ENCODE measurements around the gene ACLY. TPM values are rescaled to one million over a fixed set of nuclear protein-coding genes. Genes with fewer than 3 reads are reported as not detected.

Gene ACLY
- total RNA-seq, 2 experiments from 2014 or later, result 102 to 222 TPM

DNA sequence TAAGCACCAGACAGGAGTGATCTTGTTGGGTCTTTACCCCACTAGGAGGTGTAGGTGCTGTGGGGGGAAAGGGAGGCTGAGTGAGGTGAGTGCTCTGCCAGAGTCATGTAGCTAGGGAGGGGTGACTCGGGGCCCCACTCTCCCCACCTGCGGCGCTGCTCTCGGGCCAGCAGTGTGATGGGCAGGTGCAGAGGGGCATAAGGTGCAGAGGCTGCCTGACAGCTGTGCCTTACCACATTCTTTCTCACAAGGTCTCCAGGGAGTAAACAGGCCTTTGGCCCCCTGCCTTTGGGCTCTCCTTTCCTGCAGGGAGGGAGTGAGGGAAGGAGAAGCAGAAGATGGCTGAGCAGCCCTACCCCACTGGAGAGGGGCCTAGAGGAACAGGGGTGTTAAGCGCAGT, 43.4 kb upstream of the ACLY start:
- no peaks in the 10 kb centered on the region for H3K9me3 ChIP-seq (ENCODE audit: low read length)
- no peaks in the 10 kb centered on the region for H3K9me2 ChIP-seq (ENCODE audit: insufficient read depth, low read length)
- no peak overlapping the region for H2AFZ ChIP-seq (ENCODE audit: low read length)
- no peaks in the 10 kb centered on the region; the same call in 1 of the 2 replicates for H3K79me2 ChIP-seq (ENCODE audit: insufficient read depth, low read depth, low read length)
- peak overlapping the region; percentile 9 for H3K4me2 ChIP-seq (ENCODE audit: low read length)
- no peak overlapping the region for H3K27ac ChIP-seq (ENCODE audit: low read depth, low read length, poor library complexity, severe bottlenecking)
- no peak overlapping the region for H3K4me3 ChIP-seq (ENCODE audit: low read depth, low read length, poor library complexity, severe bottlenecking)
- no TSS peak for BruUV-seq (replicated peaks)
- CTCF ChIA-PET (ENCODE audit: unreplicated experiment), result interaction anchor here (0.9 to 1.4 kb wide), 3 partner anchors 32 to 154 kb away, joined by 4 to 9 read pairs (median 4); partner anchors contain the start of genes NKIRAS2 and ODAD4
- H3K36me3 ChIP-seq (ENCODE audit: insufficient read depth, low read length), result no peaks in the 10 kb centered on the region
- peaks cover 27% of the 10 kb centered on the region for H3K4me1 ChIP-seq (ENCODE audit: insufficient read depth, low read length, poor library complexity, severe bottlenecking)
- no peaks in the 10 kb centered on the region for H4K20me1 ChIP-seq (ENCODE audit: insufficient read depth, low read length)
- DNase-seq (ENCODE audit: low spot score), result peak; percentile 64
- POLR2A ChIA-PET, result interaction anchor here (0.6 to 0.9 kb wide), 2 partner anchors 150 to 1550 kb away, joined by 3 read pairs; partner anchors contain the start of gene DHX58
- TF ChIP-seq EZH2phosphoT487 (IDR thresholded peaks at IDR 0.05; ENCODE audit: borderline replicate concordance, low read depth, low read length), result no peak
- TF ChIP-seq, protein P1, sequence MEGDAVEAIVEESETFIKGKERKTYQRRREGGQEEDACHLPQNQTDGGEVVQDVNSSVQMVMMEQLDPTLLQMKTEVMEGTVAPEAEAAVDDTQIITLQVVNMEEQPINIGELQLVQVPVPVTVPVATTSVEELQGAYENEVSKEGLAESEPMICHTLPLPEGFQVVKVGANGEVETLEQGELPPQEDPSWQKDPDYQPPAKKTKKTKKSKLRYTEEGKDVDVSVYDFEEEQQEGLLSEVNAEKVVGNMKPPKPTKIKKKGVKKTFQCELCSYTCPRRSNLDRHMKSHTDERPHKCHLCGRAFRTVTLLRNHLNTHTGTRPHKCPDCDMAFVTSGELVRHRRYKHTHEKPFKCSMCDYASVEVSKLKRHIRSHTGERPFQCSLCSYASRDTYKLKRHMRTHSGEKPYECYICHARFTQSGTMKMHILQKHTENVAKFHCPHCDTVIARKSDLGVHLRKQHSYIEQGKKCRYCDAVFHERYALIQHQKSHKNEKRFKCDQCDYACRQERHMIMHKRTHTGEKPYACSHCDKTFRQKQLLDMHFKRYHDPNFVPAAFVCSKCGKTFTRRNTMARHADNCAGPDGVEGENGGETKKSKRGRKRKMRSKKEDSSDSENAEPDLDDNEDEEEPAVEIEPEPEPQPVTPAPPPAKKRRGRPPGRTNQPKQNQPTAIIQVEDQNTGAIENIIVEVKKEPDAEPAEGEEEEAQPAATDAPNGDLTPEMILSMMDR (conservative IDR thresholded peaks at IDR 0.05; ENCODE audit: low read length), result no peak
- intact Hi-C loops (cut with micrococcal nuclease; ENCODE audit: unreplicated experiment), result loop anchor here (2.0 to 5.0 kb wide), 2 partner anchors 45 to 139 kb away; partner anchors contain the start of gene ACLY

DNA sequence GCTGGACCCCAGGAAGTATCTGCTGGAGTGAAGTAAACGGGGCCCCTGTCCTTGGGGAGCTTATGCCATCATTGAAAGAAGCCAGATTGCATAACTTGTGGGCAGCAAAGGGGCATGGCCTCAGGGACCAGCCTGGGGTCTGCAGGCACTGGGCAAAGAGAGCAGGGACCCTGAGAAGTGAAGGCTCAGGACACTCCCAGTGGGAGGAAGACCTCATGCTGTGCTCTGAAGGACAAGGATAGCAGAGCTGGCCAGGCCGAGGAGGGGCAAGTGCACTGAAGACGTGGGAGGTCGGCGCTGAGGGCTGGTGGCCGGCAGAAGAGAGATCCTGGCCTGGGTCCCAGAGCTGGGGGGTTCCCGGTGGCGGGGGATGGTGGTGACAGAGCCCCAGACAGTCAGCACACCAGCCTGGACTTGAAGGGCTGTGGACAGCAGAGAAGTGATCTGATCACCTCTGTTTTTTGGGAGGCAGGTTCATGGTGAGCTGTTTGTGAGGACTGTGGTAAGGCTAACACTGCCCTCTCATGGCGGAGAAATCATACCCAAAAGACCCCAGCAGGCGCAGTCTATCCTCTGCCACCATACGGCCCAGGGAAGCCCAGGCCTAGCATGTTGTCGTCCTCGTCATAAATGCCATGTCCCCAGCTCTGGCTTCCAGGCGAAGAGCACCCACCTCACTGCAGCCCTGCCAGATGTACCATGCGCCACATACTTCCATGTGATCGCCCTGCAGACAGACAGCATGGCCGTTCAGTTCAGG, 40.8 kb upstream of the ACLY start:
- peak; percentile 61 for DNase-seq (ENCODE audit: low spot score)
- POLR2A ChIA-PET, result interaction anchor here (0.8 to 1.3 kb wide), 2 partner anchors 10 to 161 kb away, joined by 3 read pairs; partner anchors contain the start of gene KAT2A
- H2AFZ ChIP-seq (ENCODE audit: low read length), result no peak overlapping the region
- peaks cover 17% of the 10 kb centered on the region for H3K4me1 ChIP-seq (ENCODE audit: insufficient read depth, low read length, poor library complexity, severe bottlenecking)
- CTCF ChIA-PET (ENCODE audit: unreplicated experiment), result interaction anchor here (1.0 kb wide), 1 partner anchor 158 kb away, joined by 4 read pairs; no protein-coding TSS in a partner anchor
- no peaks in the 10 kb centered on the region for H4K20me1 ChIP-seq (ENCODE audit: insufficient read depth, low read length)
- BruUV-seq (replicated peaks), result no TSS peak
- H3K4me3 ChIP-seq (ENCODE audit: low read depth, low read length, poor library complexity, severe bottlenecking), result no peak overlapping the region
- no peaks in the 10 kb centered on the region for H3K79me2 ChIP-seq (ENCODE audit: insufficient read depth, low read depth, low read length)
- H3K9me2 ChIP-seq (ENCODE audit: insufficient read depth, low read length), result no peaks in the 10 kb centered on the region
- no peak overlapping the region for H3K27ac ChIP-seq (ENCODE audit: low read depth, low read length, poor library complexity, severe bottlenecking)
- intact Hi-C loops (cut with micrococcal nuclease; ENCODE audit: unreplicated experiment), result loop anchor here (1.0 to 5.0 kb wide), 3 partner anchors 42 to 221 kb away; partner anchors contain the start of gene ACLY
- no peaks in the 10 kb centered on the region for H3K36me3 ChIP-seq (ENCODE audit: insufficient read depth, low read length)
- no peak overlapping the region for H3K4me2 ChIP-seq (ENCODE audit: low read length)
- TF ChIP-seq, protein P1 (conservative IDR thresholded peaks at IDR 0.05; ENCODE audit: low read length), result peak; percentile 76
- TF ChIP-seq EZH2phosphoT487 (IDR thresholded peaks at IDR 0.05; ENCODE audit: borderline replicate concordance, low read depth, low read length), result no peak
- H3K9me3 ChIP-seq (ENCODE audit: low read length), result no peaks in the 10 kb centered on the region
